ENCODE data around the gene ITGB1. TPM values are rescaled to one million over a fixed set of nuclear protein-coding genes. Genes with fewer than 3 reads are reported as not detected.

ITGB1 gene
- total and polyA plus RNA-seq, 10 of the 15 experiments (the other 5 are each of a cell fraction or from before 2014, with no cell fraction given), result 2.8 to 20.7 (median 10.4) TPM

GRCh38 chr10:32923134-32923533, 34.9 kb downstream of the ITGB1 start:
- SMC1A ChIA-PET (ENCODE audit: uncharacterized antibody, unreplicated experiment), result no interaction called here
- 73% methylated on average over 2 of the region's 2 CpGs for WGBS (ENCODE audit: insufficient coverage, insufficient replicate concordance, low lambda C conversion rate, missing lambda C conversion rate)
- H3K4me1 ChIP-seq (ENCODE audit: control insufficient read depth, insufficient read depth, low read length), result no peaks in the 10 kb centered on the region
- RAD21 ChIA-PET (ENCODE audit: unreplicated experiment), result no interaction called here
- ATAC-seq (no peak), DNase-seq (ENCODE audit: low read depth, low spot score) (no peak), FAIRE-seq (no peak)
- no peak overlapping the region for H3K9ac ChIP-seq (ENCODE audit: control insufficient read depth, insufficient read depth, low read length)
- no peaks in the 10 kb centered on the region for H4K20me1 ChIP-seq (ENCODE audit: control insufficient read depth, insufficient read depth)
- POLR2A ChIA-PET, result no interaction called here
- no peak overlapping the region for H3K27ac ChIP-seq (ENCODE audit: control insufficient read depth, insufficient read depth)
- H3K36me3 ChIP-seq (ENCODE audit: control insufficient read depth in 2 of 2, insufficient read depth in 2 of 2, low read length in 1 of 2), result peaks cover 0 to 25% of the 10 kb centered on the region in 2 experiments; a peak in 3 of 4 replicates
- no peak overlapping the region for H3K4me2 ChIP-seq (ENCODE audit: control insufficient read depth, insufficient read depth)
- intact Hi-C loops (cut with micrococcal nuclease; ENCODE audit: unreplicated experiment), result no loop called here
- no TSS peak for BruUV-seq (replicated peaks)
- H3K79me2 ChIP-seq (ENCODE audit: control insufficient read depth, insufficient read depth, low read length), result no peaks in the 10 kb centered on the region
- no peak overlapping the region for H3K4me3 ChIP-seq
- no peaks in the 10 kb centered on the region for H3K27me3 ChIP-seq (replicated peaks in 1 of 2; ENCODE audit: control insufficient read depth in 2 of 2, insufficient read depth in 2 of 2, low read length in 1 of 2)
- in situ Hi-C loops (cut with MboI), result no loop called here
- no peak for TF ChIP-seq HSF1 (IDR thresholded peaks at IDR 0.05; ENCODE audit: low read depth, low read length)
- no peak for TF ChIP-seq LARP7 (IDR thresholded peaks at IDR 0.05)
- no peak for TF ChIP-seq ZBTB11 (CRISPR knock-in tag; IDR thresholded peaks at IDR 0.05)
- no peak for TF ChIP-seq HDAC2 (IDR thresholded peaks at IDR 0.05)
- TF ChIP-seq BCL11A (IDR thresholded peaks at IDR 0.05; ENCODE audit: low read depth, low read length), result no peak
- TF ChIP-seq NR2C1 (IDR thresholded peaks at IDR 0.05), result no peak
- TF ChIP-seq USF2 (IDR thresholded peaks at IDR 0.05; ENCODE audit: borderline replicate concordance, low read depth, low read length), result no peak
- no peak overlapping the region for H2AFZ ChIP-seq (ENCODE audit: control insufficient read depth, low read depth, low read length)
- no peaks in the 10 kb centered on the region; the same call in 2 of the 3 replicates for H3K9me3 ChIP-seq (replicated peaks; ENCODE audit: control insufficient read depth, insufficient read depth, low read length)
- CTCF ChIA-PET, result no interaction called here
